ENCODE data around the gene CDH10. TPM values are rescaled to one million over a fixed set of nuclear protein-coding genes. Genes with fewer than 3 reads are reported as not detected.

Gene CDH10
- total RNA-seq, 1 experiment from 2014 or later = 0.31 TPM

DNA sequence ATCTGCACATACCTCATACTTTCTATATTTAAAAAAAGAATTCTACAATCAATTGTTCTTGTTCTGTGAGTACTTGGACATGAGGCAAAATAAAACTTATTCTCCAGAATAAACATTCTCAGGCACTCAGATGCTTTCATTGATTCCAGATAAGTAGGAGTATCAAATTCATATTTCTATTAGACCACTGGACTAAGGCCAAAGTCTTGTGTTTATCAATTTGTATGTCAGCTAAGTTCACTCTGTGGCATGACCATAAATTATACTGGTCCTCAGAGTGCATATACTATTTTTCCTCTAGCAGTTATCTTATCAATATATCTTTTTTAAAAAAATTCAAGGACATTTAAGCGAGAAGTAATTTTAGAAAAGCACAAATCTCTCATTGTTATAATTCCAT lies 28.2 kb downstream of the CDH10 start:
- no peak overlapping the region for H2BK120ac ChIP-seq (ENCODE audit: low read depth, low read length, poor library complexity, severe bottlenecking)
- Mint-ChIP-seq H3K4me1 (no peaks in the 10 kb centered on the region), H3K9me3 (no peaks in the 10 kb centered on the region), H3K27me3 (ENCODE audit: low read depth) (no peaks in the 10 kb centered on the region), H3K4me3 (no peak overlapping the region), H3K27ac (no peak overlapping the region), H3K36me3 (ENCODE audit: insufficient read depth in 1 of 3, low read depth in 3 of 3) (no peaks in the 10 kb centered on the region)
- H2BK15ac ChIP-seq (ENCODE audit: low read depth, low read length) = no peak overlapping the region
- H3K79me2 ChIP-seq (ENCODE audit: insufficient read depth, low read length) = no peaks in the 10 kb centered on the region
- no peak overlapping the region for H2BK20ac ChIP-seq (ENCODE audit: low read depth, low read length, poor library complexity, severe bottlenecking)
- TF ChIP-seq, protein P1, sequence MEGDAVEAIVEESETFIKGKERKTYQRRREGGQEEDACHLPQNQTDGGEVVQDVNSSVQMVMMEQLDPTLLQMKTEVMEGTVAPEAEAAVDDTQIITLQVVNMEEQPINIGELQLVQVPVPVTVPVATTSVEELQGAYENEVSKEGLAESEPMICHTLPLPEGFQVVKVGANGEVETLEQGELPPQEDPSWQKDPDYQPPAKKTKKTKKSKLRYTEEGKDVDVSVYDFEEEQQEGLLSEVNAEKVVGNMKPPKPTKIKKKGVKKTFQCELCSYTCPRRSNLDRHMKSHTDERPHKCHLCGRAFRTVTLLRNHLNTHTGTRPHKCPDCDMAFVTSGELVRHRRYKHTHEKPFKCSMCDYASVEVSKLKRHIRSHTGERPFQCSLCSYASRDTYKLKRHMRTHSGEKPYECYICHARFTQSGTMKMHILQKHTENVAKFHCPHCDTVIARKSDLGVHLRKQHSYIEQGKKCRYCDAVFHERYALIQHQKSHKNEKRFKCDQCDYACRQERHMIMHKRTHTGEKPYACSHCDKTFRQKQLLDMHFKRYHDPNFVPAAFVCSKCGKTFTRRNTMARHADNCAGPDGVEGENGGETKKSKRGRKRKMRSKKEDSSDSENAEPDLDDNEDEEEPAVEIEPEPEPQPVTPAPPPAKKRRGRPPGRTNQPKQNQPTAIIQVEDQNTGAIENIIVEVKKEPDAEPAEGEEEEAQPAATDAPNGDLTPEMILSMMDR (conservative IDR thresholded peaks at IDR 0.05) = no peak
- no peak for DNase-seq
- H3K9me3 ChIP-seq (ENCODE audit: control insufficient read depth, low read depth, low read length) = no peaks in the 10 kb centered on the region
- no peak overlapping the region for H2BK12ac ChIP-seq (ENCODE audit: insufficient read length, low read depth, low read length)
- no CpG with 5 or more reads among the region's 1 CpG for WGBS (ENCODE audit: extremely low coverage, insufficient read length, low lambda C conversion rate)
- H3K27ac ChIP-seq (ENCODE audit: insufficient read length, low read depth, low read length) = no peak overlapping the region
- H3K79me1 ChIP-seq (ENCODE audit: insufficient read depth, low read depth, low read length, poor library complexity, severe bottlenecking) = no peaks in the 10 kb centered on the region
- no peak overlapping the region for H4K91ac ChIP-seq (ENCODE audit: insufficient read length, low read depth, low read length)
- H2AFZ ChIP-seq (ENCODE audit: low read length) = no peak overlapping the region
- no peaks in the 10 kb centered on the region for H3K4me1 ChIP-seq (ENCODE audit: insufficient read depth, low read length)
- no peaks in the 10 kb centered on the region for H3K23me2 ChIP-seq (ENCODE audit: insufficient read length, low read depth, low read length, poor library complexity, severe bottlenecking)
- H4K5ac ChIP-seq (ENCODE audit: insufficient read length, low read depth, low read length) = no peak overlapping the region
- no peak overlapping the region for H3T11ph ChIP-seq (ENCODE audit: low read length)
- H3K4ac ChIP-seq (ENCODE audit: low read depth, low read length) = no peak overlapping the region
- H3K18ac ChIP-seq (ENCODE audit: insufficient read length, low read depth, low read length) = no peak overlapping the region
- H2BK5ac ChIP-seq (ENCODE audit: insufficient read length, low read length) = no peak overlapping the region
- H3K14ac ChIP-seq (ENCODE audit: insufficient read depth, low read length) = no peak overlapping the region
- H3K56ac ChIP-seq (ENCODE audit: insufficient read length, low read depth, low read length) = no peak overlapping the region
- no peak overlapping the region for H3K23ac ChIP-seq (ENCODE audit: insufficient read length, low read depth, low read length)
- H3K9ac ChIP-seq (ENCODE audit: extremely low read depth, insufficient read length, low read length) = no peak overlapping the region
- H4K8ac ChIP-seq (replicated peaks; ENCODE audit: insufficient read length, low read depth, low read length) = no peak overlapping the region
- no peaks in the 10 kb centered on the region for H4K20me1 ChIP-seq (ENCODE audit: control insufficient read depth, insufficient read depth, insufficient read length)
- H3K4me2 ChIP-seq (ENCODE audit: insufficient read depth, insufficient read length, low read length) = no peak overlapping the region
- H3K27me3 ChIP-seq (ENCODE audit: insufficient read depth, low read length) = no peaks in the 10 kb centered on the region
- H2AK5ac ChIP-seq (ENCODE audit: insufficient read length, low read length) = no peak overlapping the region

Measured in H9 (cell line).